MM.1S (cell line): ENCODE data around the gene CLCN7.

Experiments used
- DNase-seq: peaks from one replicate; pipeline ENCODE4 v3.0.0-alpha.2; 2015
- H2AFZ ChIP-seq: fragments of 300-600 bp; sonication (generic); 2 replicates; pipeline ENCODE4 v1.6.0; 2016; ENCODE audit warnings: antibody characterized with exemption, low read length
- H3F3A ChIP-seq: fragments of 300-600 bp; sonication (generic); 2 replicates; pipeline ENCODE4 v1.6.1; 2016; ENCODE audit warnings: mild to moderate bottlenecking, antibody characterized with exemption, low read length, moderate library complexity, mixed read lengths; ENCODE audit not compliant: insufficient read depth
- H3K27ac ChIP-seq: fragments of 300-600 bp; sonication (generic); 2 replicates; pipeline ENCODE4 v1.5.1; 2016; ENCODE audit warnings: mild to moderate bottlenecking, low read length
- H3K27me3 ChIP-seq: fragments of 300-600 bp; sonication (generic); replicated peaks from 2 replicates; pipeline ENCODE4 v1.6.0; 2016; ENCODE audit warnings: low read length; ENCODE audit not compliant: insufficient read depth
- H3K36me3 ChIP-seq: fragments of 300-600 bp; sonication (generic); replicated peaks from 2 replicates; pipeline ENCODE4 v1.6.1; 2016; ENCODE audit warnings: mild to moderate bottlenecking, low read length, mixed read lengths; ENCODE audit not compliant: insufficient read depth
- H3K4me1 ChIP-seq: fragments of 300-600 bp; sonication (generic); 2 replicates; pipeline ENCODE4 v1.6.1; 2016; ENCODE audit warnings: low read length, mixed read lengths
- H3K4me2 ChIP-seq: fragments of 300-600 bp; sonication (generic); 2 replicates; pipeline ENCODE4 v1.6.0; 2016; ENCODE audit warnings: low read depth, low read length
- H3K4me3 ChIP-seq: fragments of 300-600 bp; sonication (generic); 2 replicates; pipeline ENCODE4 v1.5.1; 2016; ENCODE audit warnings: low read length, mixed read lengths
- H3K79me2 ChIP-seq: fragments of 300-600 bp; sonication (generic); 2 replicates; pipeline ENCODE4 v1.6.1; 2016; ENCODE audit warnings: mixed run types, low read length, mixed read lengths
- H3K9ac ChIP-seq: fragments of 300-600 bp; sonication (generic); 2 replicates; pipeline ENCODE4 v1.6.1; 2016; ENCODE audit warnings: low read length, mixed read lengths
- H3K9me2 ChIP-seq: fragments of 300-600 bp; sonication (generic); replicated peaks from 2 replicates; pipeline ENCODE4 v1.6.1; 2016; ENCODE audit warnings: mild to moderate bottlenecking, low read length, mixed read lengths; ENCODE audit not compliant: insufficient read depth
- H3K9me3 ChIP-seq: fragments of 300-600 bp; sonication (generic); replicated peaks from 2 replicates; pipeline ENCODE4 v1.6.1; 2016; ENCODE audit warnings: mild to moderate bottlenecking, low read length, mixed read lengths; ENCODE audit not compliant: insufficient read depth
- H4K20me1 ChIP-seq: fragments of 300-600 bp; sonication (generic); 2 replicates; pipeline ENCODE4 v1.6.1; 2016; ENCODE audit warnings: mild to moderate bottlenecking, low read length, moderate library complexity, mixed read lengths; ENCODE audit not compliant: insufficient read depth
- CTCF ChIP-seq: fragments of 300-600 bp; sonication (generic); IDR thresholded peaks from 2 replicates; pipeline ENCODE4 v1.5.1; 2016; ENCODE audit warnings: antibody characterized with exemption, low read length, mixed read lengths
- EZH2 ChIP-seq: fragments of 300-600 bp; sonication (generic); optimal IDR thresholded peaks from 2 replicates; pipeline ENCODE3; 2017; ENCODE audit warnings: low read depth, mild to moderate bottlenecking, antibody characterized with exemption, low read length, mixed read lengths
- EZH2phosphoT487 ChIP-seq: fragments of 300-600 bp; sonication (generic); IDR thresholded peaks from 2 replicates; pipeline ENCODE4 v1.6.1; 2018; ENCODE audit warnings: antibody characterized with exemption, low read length

The CLCN7 gene

GRCh38 chr16:1444730-1445517 is 29.9 kb downstream of the CLCN7 start:
- H3K4me2 ChIP-seq, result no peak overlapping the region
- H4K20me1 ChIP-seq, result no peaks in the 10 kb centered on the region
- no peak overlapping the region for H2AFZ ChIP-seq
- TF ChIP-seq EZH2phosphoT487, result no peak
- no peak for TF ChIP-seq CTCF
- no peak for TF ChIP-seq EZH2
- no peaks in the 10 kb centered on the region for H3K4me1 ChIP-seq
- DNase-seq, result no peak
- H3K36me3 ChIP-seq, result no peaks in the 10 kb centered on the region
- no peaks in the 10 kb centered on the region for H3K9me3 ChIP-seq
- H3K27me3 ChIP-seq, result peaks cover 7% of the 10 kb centered on the region; the same call in 1 of the 2 replicates
- H3K9me2 ChIP-seq, result no peaks in the 10 kb centered on the region
- H3F3A ChIP-seq, result no peaks in the 10 kb centered on the region
- H3K27ac ChIP-seq, result no peak overlapping the region
- no peak overlapping the region for H3K4me3 ChIP-seq
- no peak overlapping the region for H3K9ac ChIP-seq
- no peaks in the 10 kb centered on the region for H3K79me2 ChIP-seq

- no peak within 1 kb of the TSS for H3K27ac ChIP-seq
- DNase-seq, result no peak
These were observed 30.7 kb downstream of the CLCN7 start, which contains the start of gene CCDC154 for GRCh38 chr16:1443980-1444729. CCDC154 (minus strand) TSS chr16:1444556; CDS start chr16:1444322, 234 bp downstream.

GRCh38 chr16:1443403-1443973 is 31.3 kb downstream of the CLCN7 start:
- no peak for DNase-seq

More at GRCh38 chr16:1443980-1444729, 30.7 kb downstream of the CLCN7 start, which contains the start of gene CCDC154:
- no peak for TF ChIP-seq EZH2
- TF ChIP-seq EZH2phosphoT487, result no peak
- TF ChIP-seq CTCF, result no peak
- no peaks in the 10 kb centered on the region for H3F3A ChIP-seq
- H3K36me3 ChIP-seq, result no peaks in the 10 kb centered on the region
- H3K4me3 ChIP-seq, result no peak within 1 kb of the TSS
- H3K9me2 ChIP-seq, result no peaks in the 10 kb centered on the region
- no peaks in the 10 kb centered on the region for H4K20me1 ChIP-seq
- H3K27me3 ChIP-seq, result peaks cover 13% of the 10 kb centered on the region
- no peak within 1 kb of the TSS for H3K4me2 ChIP-seq
- no peaks in the 10 kb centered on the region for H3K79me2 ChIP-seq
- no peaks in the 10 kb centered on the region for H3K9me3 ChIP-seq
- no peak within 1 kb of the TSS for H3K9ac ChIP-seq
- H2AFZ ChIP-seq, result no peak within 1 kb of the TSS
- H3K4me1 ChIP-seq, result no peaks in the 10 kb centered on the region

More at GRCh38 chr16:1443403-1443973, 31.3 kb downstream of the CLCN7 start:
- H3K9ac ChIP-seq, result no peak overlapping the region
- no peak overlapping the region for H3K4me2 ChIP-seq
- no peaks in the 10 kb centered on the region for H3K36me3 ChIP-seq
- H4K20me1 ChIP-seq, result no peaks in the 10 kb centered on the region
- no peak overlapping the region for H2AFZ ChIP-seq
- H3F3A ChIP-seq, result no peaks in the 10 kb centered on the region
- TF ChIP-seq EZH2, result no peak
- TF ChIP-seq CTCF, result no peak
- no peak for TF ChIP-seq EZH2phosphoT487
- H3K79me2 ChIP-seq, result no peaks in the 10 kb centered on the region
- no peak overlapping the region for H3K4me3 ChIP-seq
- no peaks in the 10 kb centered on the region for H3K9me2 ChIP-seq
- no peaks in the 10 kb centered on the region for H3K4me1 ChIP-seq
- H3K9me3 ChIP-seq, result no peaks in the 10 kb centered on the region
- no peak overlapping the region for H3K27ac ChIP-seq
- peaks cover 17% of the 10 kb centered on the region for H3K27me3 ChIP-seq
